IPS DF 19.7 (cell line): ENCODE results near the gene RAD23A.

Experiments used
- DNase-seq: peaks from one replicate; pipeline ENCODE4 v3.0.0-alpha.2; 2013; ENCODE audit warnings: low read depth, low spot score

Gene RAD23A

DNA sequence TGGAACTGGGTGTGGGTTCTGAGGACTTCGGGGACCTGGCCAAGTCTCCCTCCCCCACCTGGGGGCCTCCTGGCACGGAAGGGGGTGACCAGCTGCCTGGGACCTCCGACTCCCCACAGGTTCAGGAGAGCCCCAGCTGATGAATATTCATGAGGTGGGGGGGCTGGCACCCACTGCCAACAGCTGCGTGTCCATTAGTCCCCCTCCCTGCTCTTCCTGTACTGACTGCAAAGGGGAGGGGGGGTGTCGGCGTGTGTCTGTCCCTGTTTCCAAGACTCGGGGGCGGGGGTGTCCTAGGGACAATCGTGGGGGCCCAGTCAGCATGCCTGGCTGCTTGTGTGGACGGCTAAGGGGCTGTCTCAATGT is 39.0 kb downstream of the RAD23A start:
- DNase-seq = no peak

DNA sequence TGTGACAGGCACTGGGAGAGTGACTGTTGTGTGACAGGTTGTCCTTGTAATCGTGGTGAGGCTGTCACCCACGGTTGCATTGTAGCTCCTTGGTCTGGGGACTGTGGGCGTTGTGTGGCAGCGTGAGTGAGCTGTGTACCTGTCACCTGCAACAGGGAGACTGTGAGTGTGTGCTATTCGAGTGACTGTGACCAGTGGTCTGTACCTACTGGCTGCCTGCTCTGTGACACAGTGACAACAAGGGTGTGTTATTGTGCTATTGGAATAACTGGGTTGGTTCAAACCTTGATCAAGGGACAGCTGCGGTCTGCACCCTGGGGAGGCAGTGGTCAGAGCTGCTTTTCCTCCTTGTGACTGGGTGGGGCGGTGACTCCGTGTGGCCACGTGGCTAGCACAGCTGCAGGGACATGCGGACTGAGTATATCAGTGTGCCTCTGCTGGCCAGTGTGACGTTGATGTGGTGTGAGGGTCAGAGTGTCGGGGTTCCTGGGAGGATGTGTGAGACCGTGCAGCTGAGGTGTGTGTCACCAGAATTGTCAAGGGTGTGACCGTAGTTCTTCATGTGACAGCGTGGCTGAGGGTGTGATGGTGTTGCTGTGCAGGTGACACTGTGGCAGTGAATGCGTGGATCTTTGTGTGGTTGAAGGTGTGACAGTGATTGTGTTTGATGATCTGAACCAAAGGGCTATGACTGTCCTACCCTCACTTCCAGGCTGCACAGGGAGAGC is 39.6 kb downstream of the RAD23A start:
- DNase-seq = no peak

DNA sequence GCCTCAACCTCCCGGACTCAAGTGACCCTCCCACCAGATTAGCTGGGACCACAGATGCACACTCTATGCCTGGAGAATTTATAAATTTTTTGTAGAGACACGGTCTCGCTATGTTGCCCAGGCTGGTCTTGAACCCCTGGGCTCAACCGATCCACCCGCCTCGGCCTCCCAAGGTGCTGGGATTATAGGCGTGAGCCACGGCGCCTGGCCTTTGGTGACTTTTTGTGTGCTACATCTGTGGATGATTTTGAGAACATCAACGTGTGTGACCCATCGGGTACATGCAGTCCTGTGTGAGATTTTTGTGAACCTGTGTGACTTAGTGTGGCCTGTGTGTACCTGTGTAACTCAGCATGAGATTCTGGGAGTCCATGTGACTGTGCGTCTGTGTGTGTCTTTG is 41.1 kb downstream of the RAD23A start:
- DNase-seq = no peak

DNA sequence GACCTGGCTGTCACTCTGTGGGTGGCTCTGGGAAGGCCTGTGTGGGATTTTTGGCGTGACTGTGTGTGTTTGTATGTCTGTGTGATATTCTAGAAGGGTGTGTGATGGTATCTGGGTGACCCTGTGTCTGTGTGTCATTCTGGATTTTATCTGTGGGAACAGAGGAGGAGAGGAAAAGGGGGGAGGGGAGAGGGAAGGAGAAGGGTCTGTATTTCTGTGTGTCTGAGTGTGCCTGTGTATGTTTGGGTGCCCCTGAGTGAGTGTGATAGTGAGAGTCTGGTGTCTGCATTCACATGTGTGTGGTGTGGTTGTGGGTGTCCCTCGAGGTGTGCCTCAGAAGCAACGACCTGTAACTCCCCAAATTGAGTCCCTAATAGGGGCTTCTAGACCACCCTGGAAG is 41.5 kb downstream of the RAD23A start:
- no peak for DNase-seq

DNA sequence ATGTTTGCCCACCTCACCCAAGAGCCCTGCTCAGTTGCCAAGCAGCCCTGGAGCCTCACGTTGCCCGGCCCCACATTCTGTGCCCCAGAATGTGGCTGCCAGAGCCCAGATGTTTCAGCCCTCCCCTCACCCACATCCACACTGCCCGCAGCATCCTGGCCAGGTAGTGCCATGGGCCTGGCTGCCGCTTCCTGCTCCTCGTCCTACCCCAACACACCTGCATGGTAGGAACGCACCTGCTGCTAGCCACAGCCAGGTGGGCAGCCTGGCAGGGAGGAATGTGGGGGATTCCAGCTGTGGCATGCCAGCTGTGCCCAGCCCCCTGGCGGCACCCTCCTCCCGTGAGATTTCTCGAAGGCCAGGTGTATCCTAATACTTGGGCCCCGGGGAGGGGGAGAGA is 42.1 kb downstream of the RAD23A start:
- DNase-seq = no peak

DNA sequence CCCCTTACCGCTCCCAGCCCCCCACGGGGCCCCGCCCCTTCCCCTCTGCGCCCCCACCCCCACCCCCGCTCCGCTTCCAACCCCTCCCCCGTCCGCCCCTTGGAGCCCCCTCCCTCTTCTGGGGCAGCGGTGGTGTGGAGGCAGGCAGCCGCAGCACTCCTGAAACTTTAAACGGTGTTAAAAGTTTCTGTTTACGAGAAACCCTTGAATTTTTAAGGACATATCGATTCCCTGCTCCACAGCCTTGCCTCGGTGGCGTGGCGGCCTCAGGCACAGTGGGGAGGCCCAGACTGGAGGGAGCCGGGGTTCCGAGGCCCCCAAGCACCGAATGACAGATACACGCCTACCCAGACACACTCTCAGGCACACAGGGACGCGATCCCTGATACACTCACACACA is 44.8 kb downstream of the RAD23A start:
- no peak for DNase-seq

DNA sequence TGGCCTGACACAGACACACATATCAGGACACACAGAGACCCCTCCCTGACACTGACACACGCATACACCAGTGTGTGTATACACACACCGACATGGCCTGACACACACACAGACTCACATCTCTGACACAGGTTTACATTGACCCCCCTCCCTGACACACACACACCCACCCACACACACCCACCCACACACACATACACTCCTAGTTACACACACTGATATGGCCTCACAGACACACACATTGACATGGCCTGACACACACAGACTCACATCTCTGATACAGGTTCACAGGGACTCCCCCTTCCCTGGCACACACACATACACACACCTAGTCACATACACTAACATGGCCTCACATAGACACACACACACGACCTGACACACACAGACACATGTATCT is 45.2 kb downstream of the RAD23A start:
- DNase-seq = no peak

DNA sequence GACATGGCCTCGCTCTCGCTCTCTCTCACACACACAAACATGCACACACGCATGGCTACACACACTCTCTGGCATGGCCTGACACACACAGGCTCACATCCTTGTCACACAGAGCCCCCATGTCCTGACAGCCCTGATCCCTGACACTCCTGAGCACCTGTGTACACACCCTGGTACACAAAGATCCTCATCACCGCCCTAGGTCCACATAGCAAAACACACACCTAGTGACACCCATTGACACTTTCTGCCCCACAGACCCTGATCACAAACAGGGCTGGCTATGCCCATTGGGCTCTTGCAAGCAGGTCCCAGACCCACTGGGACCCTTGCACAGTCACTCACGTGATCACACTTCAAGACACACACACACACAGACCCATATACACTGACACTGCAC is 45.6 kb downstream of the RAD23A start:
- no peak for DNase-seq

DNA sequence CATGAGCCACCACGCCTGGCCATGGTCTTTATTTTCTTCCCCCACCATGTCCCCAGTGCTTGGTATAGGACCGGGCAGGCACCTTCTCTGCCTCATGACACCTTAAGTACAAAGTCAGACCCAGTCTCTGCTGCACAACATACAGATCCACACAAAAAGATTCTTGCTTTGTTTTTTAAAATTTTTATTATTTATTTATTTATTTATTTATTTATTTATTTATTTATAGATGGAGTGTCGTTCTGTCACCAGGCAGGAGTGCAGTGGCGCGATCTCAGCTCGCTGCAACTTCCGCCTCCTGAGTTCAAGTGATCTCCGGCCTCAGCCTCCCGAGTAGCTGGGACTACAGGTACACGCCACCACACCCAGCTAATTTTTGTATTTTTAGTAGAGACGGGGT is 47.1 kb downstream of the RAD23A start:
- no peak for DNase-seq

DNA sequence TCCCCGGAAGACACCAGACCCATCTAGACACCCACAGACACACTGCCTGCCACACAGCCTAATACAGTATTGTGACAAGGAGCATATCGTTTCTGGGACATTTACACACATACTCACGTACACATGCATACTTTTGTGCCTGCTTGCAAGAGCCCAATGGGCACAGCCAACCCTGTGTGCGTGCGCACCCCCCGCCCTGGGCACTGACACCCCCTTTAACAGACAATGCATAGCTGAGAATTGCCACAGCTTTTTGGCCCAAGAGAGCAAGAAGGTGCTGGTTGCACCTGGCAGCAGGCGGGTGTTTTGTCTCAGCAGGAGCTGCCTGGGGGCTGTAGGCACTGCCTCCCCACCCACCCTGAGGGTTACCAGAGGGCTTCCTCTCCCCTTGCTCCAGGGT is 47.9 kb downstream of the RAD23A start:
- DNase-seq = no peak

DNA sequence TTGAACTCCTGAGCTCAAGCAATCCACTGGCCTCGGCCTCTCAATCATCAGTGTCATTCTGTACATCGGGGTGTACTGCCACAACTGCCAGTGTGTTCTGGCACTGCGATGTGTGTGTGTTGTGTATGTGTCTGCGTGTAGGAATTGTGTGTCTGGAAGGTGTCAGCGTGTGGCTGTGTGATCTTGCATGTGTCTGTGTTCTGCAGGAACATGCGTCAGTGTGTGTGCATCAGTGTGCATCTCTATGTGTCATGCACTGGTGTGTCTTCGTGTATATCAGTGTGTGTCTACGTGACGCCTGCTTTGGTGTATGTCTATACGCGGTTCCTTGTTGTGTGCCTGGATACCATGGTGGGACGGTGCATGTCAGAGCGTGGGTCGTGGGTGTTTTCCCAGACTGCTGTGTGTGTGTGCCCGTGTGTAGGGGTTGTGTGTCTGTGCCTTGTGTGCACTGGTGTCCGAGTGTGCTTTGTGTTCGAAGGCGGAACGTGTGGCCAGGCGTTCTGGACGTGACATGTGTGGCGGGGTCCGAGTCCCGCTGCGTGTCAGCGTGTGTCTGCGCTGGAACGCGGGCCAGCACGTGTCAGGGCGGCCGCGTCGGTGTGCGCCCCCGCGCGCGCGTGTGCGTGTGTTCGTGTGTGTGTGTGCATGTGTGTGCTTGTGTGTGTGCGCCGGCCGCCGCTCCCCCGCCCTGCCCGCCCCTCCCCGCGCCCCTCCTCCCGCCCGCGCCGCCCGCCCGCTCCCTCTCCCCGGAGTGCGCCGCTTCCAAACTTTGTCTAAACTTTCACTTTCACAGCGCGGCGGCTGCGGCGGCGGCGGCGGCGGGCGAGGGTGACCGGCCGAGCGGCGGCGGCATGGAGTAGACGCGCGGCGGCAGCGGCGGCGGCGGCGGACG is 49.3 kb downstream of the RAD23A start, which contains the start of gene NFIX:
Gene NFIX, plus strand, starts transcription at position 775 of the 895 bp plus-strand sequence. CDS start 363 bp downstream, outside the sequence.
- no peak for DNase-seq

DNA sequence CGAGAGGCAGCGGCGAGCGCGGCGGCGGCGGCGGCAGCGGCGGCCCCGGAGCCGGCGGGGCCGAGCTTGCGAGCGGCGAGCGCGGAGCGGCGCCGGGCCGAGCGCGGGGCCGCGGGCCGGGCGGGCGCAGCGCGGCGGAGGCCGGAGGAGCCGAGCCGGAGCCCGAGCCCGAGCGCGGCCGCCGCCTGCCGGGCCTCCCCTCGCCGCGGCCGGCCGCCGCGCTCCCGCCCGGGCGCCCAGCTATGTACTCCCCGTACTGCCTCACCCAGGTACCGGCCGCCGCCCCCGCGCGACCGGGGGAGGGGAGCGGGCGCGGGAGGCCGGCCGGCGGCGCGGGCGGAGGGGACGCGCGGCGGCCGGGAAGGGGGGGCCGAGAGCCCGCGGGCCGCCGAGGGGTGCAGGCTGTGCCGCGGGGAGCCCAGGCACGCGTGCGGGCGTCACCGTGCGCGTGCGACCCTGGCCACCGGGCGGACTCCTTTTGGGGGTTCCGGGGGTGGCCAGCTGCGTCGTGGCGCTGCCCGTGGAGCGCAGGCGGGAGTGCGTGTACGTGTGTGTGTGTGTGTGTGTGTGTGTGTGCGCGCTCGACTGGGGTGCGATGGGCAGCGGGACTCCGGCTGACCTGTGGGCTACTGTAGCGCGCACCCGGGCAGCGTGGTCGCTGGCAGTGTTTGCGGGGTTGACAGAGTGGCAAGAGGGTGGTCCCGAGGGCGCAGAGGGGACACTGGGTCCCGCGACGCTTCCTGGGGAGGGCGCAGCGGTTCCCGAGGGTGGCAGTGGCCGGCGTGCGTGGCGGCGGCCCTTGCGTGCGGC is 50.1 kb downstream of the RAD23A start:
- no peak for DNase-seq

DNA sequence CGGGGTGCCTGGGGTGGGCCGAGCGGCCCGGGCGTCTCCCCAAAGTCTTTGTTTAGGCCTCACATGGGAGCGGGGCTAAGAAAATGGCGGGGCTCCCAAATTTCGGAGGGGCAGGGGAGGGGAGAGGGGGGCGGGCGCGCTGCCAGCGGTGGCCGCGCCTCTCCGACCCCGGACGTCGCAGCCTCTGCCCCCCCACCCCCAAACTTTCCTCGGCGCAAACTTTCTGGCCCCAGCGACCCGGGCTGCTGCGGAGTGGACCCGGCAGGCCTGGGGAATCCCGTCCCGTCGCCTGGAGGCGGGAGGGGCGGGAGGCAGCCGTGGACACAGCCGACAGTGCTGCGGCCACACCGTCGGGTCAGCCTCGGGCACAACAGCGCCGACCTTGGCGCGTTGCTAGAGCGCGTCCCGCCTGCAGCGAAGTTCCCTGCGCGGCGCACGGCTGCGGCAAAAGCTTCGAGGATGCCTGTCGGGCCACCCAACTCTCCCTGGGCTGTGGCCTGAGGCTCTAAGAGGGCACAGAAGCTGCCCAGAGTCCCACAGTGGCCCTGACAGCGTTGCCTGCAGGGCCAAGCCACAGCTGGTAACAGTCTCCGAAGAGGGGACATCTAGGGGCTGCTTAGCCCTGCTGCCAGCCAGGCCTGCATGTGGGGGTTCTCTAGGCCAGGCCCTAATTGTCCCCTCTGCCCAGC is 50.9 kb downstream of the RAD23A start:
- no peak for DNase-seq

DNA sequence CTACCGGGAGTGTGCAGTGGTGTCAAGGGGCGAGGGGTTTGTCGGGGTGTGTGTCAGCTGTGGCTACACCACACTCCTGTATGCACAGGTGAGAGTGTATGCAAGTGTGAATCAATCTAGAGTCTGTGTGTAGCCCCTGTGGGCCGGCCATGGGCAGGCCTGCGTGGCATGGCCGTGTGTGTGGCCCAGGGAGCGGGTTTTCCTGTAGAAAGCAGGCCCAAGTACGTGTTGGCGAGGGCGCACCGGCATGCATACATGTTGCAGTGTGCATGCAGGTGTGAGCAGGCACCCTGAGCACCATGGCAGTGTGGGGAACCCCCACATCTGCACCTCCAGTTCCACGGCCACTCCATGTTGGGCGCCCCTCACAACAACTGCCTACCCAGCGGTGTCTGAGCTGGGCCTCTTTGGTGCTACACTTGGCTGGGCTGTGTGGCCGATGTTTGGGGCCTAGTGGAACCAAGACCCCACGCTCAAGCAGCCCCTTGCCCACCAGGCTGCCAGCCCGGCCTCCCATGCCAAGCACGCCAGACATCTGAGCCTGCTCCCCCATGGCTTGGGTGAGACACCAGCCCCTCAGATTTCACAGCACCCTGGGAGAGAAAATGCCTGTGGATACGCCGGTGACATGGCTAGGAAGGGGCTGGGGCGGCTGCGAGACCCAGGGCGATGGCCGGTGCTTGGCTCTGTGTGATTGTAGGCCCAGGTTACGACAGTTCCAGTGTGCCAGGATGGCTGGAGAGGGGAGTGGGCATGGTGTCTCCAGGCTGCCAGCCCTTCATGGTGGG is 51.7 kb downstream of the RAD23A start:
- DNase-seq = no peak

DNA sequence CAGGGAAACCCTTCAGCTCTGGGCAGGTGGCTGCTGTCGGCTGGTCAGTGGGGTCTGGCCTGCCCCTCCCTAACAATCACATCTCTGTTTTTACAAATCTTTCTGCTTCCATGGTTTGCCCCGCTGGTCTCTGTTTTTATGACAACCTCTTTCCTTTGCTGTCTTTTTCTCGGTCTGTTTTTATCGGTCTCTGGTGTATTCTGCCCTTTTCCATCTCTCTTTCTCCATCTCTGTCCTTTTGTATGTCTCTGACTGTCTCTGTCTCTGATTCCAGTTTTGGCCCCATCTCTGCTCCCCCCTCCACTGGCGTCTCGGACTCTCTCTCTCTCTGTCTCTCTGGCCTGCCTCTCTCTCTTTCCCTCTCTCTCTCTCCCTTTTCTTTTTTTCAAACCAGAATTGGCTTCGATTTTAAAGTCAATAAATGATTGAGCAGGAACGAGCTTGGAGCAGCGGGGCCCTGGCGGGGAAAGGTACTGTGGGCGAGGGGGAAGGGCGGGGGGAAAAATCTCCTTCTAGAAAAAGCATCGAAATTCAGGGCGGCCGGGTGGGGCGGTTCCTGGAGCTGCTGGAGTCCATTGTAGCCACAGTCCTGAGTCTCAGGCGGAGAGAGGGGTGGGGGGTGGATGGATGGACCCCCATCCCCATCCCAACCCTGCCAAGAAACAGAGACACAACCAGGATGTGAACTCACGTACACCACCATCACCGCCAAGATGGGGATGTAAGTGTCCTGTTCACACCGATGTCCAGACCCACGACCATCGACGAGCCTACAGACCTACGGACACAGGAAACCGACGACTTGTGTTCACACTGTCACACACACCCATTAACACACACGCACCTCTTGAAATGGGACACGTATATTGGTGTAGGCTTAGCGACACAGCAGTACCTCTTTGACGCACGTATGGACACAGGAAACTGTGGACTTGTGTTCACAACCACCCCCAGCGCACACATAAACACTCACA is 52.6 kb downstream of the RAD23A start:
- no peak for DNase-seq

DNA sequence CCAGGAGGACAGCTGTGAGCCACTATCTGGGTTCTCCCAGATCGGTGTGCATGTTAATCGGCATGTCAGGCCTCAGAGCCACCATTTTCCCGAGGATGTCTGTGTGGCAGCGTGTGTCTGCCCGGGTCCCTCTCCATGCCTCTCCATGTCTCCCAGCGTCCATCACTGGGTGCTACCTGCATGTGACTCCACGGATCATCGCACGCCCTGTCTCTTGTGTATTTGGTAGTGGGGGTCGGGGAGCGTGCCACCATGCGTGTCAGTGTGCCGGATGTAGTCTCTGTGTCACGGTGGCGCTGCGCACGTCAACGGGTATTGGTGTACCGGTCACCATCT is 55.5 kb downstream of the RAD23A start:
- DNase-seq = no peak

DNA sequence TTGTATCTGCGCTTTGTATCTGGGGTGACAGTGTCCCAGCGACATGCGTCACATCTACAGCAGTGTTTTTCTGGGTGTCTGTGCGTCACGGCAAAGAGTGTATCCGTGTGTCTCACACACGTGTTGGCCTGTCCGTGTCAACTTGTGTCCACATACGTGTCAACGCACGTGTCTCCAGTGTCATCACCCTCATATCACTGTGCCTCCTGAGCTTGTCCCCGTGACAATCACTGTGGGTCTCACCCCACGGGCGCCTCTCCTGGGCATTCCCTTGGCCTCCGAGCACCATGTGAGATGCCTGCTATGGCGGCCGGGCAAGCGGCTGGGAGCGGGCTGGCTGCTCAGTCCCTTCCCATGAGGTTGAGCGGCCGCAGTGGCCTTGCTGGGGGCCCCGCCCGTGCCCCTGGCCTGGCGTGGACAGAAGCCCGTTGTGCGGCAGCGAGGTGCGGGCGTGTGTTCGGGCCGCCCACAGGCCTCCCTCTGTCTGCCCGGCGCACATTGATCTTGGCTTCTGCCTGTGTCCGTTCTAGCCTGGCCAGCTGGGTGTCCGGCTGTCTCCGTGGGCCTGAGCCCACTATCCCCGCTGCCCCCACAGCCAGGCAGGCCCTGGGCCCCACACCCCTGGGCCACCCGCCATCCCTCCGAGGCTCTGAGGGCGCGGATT is 56.0 kb downstream of the RAD23A start:
- DNase-seq = no peak

DNA sequence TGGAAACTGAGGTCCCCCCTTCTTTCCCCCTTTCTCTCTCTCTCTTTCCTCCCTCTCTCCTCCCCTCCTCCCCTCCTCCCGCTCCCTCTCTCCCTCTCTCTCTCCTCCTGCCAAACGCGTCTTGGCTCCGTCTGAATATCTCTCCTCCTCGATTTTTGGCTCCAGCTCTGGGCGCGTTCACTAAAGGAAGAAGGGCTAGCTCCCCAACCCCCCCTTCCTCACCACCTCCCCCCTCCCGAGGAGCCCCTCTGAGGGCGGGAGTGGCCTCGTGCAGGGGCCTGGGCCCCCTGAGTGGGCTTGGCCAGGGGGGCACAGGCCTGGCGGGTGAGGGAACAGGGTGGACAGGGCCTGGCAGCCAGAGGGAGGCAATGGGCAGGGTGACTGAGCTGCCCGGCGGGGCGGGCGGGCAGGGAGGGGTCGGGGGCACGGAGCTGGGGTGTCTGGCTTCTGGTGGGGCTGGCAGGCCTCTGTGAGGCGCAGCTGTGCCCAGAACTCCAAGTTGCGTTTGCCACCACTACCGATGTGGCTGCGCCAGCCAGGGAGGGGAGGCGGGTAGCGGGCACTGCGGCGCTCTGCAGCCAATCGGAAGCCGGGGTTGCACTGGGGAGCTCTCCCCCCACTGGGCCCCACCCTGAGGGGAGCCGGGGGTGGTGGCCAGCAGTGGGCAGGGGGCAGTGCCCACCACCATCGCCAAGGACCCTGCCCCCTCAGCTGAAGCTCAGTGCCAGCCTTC is 56.7 kb downstream of the RAD23A start:
- no peak for DNase-seq
